K562 (cell line): ENCODE data around the gene TNPO3.
"Not testable (repeated sequence)": the region's sequence is repeated elsewhere in the genome, so short reads cannot be mapped to it uniquely, and the experiment has no call there.

Experiments used
- BRCA1 ChIP-seq, 2 experiments: fragments of 450-650 bp in 1 of 2; sonication (generic) in 1 of 2; formaldehyde crosslinking in 1 of 2; IDR thresholded peaks; 2 replicates each; pipeline versions ENCODE4 v1.5.0 to v1.6.1; 2017 to 2020; ENCODE audit warnings: mild to moderate bottlenecking in 1 of 2, missing genetic modification reagents in 1 of 2
- CTCF ChIP-seq, 3 experiments: IDR thresholded peaks in 2 of 3; conservative IDR thresholded peaks in 1 of 3; 2 replicates each; pipeline ENCODE4 v1.5.1; 2011 to 2012; ENCODE audit warnings: low read length in 3 of 3, mild to moderate bottlenecking in 3 of 3, control low read depth in 2 of 3, improper control_type of control experiment in 1 of 3, inconsistent platforms in 1 of 3, low read depth in 1 of 3, mixed read lengths in 1 of 3, moderate library complexity in 1 of 3; ENCODE audit not compliant: insufficient read depth in 2 of 3
- KDM1A ChIP-seq, 2 experiments: fragments of 450-650 bp; IDR thresholded peaks; 2 replicates each; pipeline ENCODE4 v1.6.1; 2016; ENCODE audit warnings: mild to moderate bottlenecking in 2 of 2
- MBD1 ChIP-seq: fragments of 250-450 bp; sonication (Bioruptor Pico); IDR thresholded peaks from 2 replicates; pipeline ENCODE4 v1.8.0; 2022; ENCODE audit warnings: inconsistent platforms
- REST ChIP-seq, 2 experiments: fragments of 450-650 bp; formaldehyde crosslinking in 1 of 2; IDR thresholded peaks; 2 replicates each; pipeline versions ENCODE4 v1.4.0 to v1.6.1; 2014 to 2020; ENCODE audit warnings: mild to moderate bottlenecking in 2 of 2, borderline replicate concordance in 1 of 2, low read depth in 1 of 2
- SP1 ChIP-seq: sonication (generic); formaldehyde crosslinking; IDR thresholded peaks from 2 replicates; pipeline ENCODE4 v1.8.1; 2022; ENCODE audit warnings: mild to moderate bottlenecking, missing genetic modification reagents
- ZBTB43 ChIP-seq: sonication (generic); formaldehyde crosslinking; IDR thresholded peaks from 2 replicates; pipeline ENCODE4 v1.8.0; 2023; ENCODE audit warnings: mild to moderate bottlenecking, missing genetic modification reagents
- ZNF253 ChIP-seq: fragments of 250-450 bp; sonication (Bioruptor Pico); conservative IDR thresholded peaks from 2 replicates; pipeline ENCODE4 v1.6.1; 2021; ENCODE audit warnings: mild to moderate bottlenecking

GRCh38 chr7:129038468-129038867, 16.4 kb downstream of the TNPO3 start:
- not testable (repeated sequence) for TF ChIP-seq CTCF (IDR thresholded peaks at IDR 0.05 in 2 of 3, conservative IDR thresholded peaks at IDR 0.05 in 1 of 3; ENCODE audit: insufficient read depth in 2 of 3, low read depth in 1 of 3, low read length in 3 of 3); ZBTB43 (CRISPR knock-in tag); MBD1; BRCA1 (IDR thresholded peaks at IDR 0.05); BRCA1 (CRISPR knock-in tag; IDR thresholded peaks at IDR 0.05); REST (IDR thresholded peaks at IDR 0.05; ENCODE audit: borderline replicate concordance); REST (CRISPR knock-in tag; IDR thresholded peaks at IDR 0.05; ENCODE audit: low read depth); SP1 (CRISPR knock-in tag); ZNF253 (CRISPR knock-in tag); KDM1A (IDR thresholded peaks at IDR 0.05)
